WTC11 (cell line): ENCODE data around the gene KIDINS220. TPM values are rescaled to one million over a fixed set of nuclear protein-coding genes. Genes with fewer than 3 reads are reported as not detected.

Experiments
- ATAC-seq: fragments of 200-7000 bp; cut with Tn5 transposase; 2 replicates; pipeline ENCODE4 v1.10.0; 2021; ENCODE audit warnings: mild to moderate bottlenecking, moderate library complexity
- CTCF ChIA-PET: fragments of 300-600 bp; sonication (Branson Sonifier 250); formaldehyde crosslinking; loops from one replicate; lab custom pipeline; 2021; ENCODE audit warnings: antibody characterized with exemption; lab: Charles Lee
- POLR2A ChIA-PET: fragments of 350-600 bp; sonication (Branson Sonifier 250); formaldehyde crosslinking; loops from one replicate; lab custom pipeline; 2021; ENCODE audit warnings: antibody characterized with exemption; lab: Charles Lee
- DNase-seq: peaks from one replicate; pipeline ENCODE4 v3.0.0; 2021; ENCODE audit warnings: low spot score
- H3K27ac Mint-ChIP-seq: 2 replicates; pipeline ENCODE4 v1.8.0; 2021; ENCODE audit warnings: mixed read lengths
- H3K27me3 Mint-ChIP-seq: 2 replicates; pipeline ENCODE4 v1.8.0; 2021; ENCODE audit warnings: low read depth, mild to moderate bottlenecking, moderate library complexity, mixed read lengths
- H3K36me3 Mint-ChIP-seq: 2 replicates; pipeline ENCODE4 v1.8.0; 2021; ENCODE audit warnings: mixed read lengths
- H3K4me1 Mint-ChIP-seq: 2 replicates; pipeline ENCODE4 v1.8.0; 2022; ENCODE audit warnings: mixed read lengths
- H3K4me3 Mint-ChIP-seq: 2 replicates; pipeline ENCODE4 v1.8.0; 2021; ENCODE audit warnings: mild to moderate bottlenecking, moderate library complexity, mixed read lengths
- H3K9me3 Mint-ChIP-seq: 2 replicates; pipeline ENCODE4 v1.8.0; 2021; ENCODE audit warnings: mixed read lengths
- ATF1 ChIP-seq: sonication (generic); formaldehyde crosslinking; IDR thresholded peaks from 2 replicates; pipeline ENCODE4 v1.8.1; 2023; ENCODE audit warnings: mild to moderate bottlenecking, moderate library complexity, missing genetic modification reagents
- ATF2 ChIP-seq: sonication (generic); formaldehyde crosslinking; IDR thresholded peaks from 2 replicates; pipeline ENCODE4 v1.8.1; 2022; ENCODE audit warnings: low read depth, missing genetic modification reagents, borderline replicate concordance
- E2F1 ChIP-seq: sonication (generic); formaldehyde crosslinking; IDR thresholded peaks from 2 replicates; pipeline ENCODE4 v1.8.0; 2022; ENCODE audit warnings: mild to moderate bottlenecking, missing genetic modification reagents
- FOXK1 ChIP-seq: sonication (generic); formaldehyde crosslinking; IDR thresholded peaks from 2 replicates; pipeline ENCODE4 v1.8.0; 2022; ENCODE audit warnings: mild to moderate bottlenecking, moderate library complexity, missing genetic modification reagents
- GRHL2 ChIP-seq: fragments of 250-450 bp; sonication (Bioruptor Pico); IDR thresholded peaks from 2 replicates; pipeline ENCODE4 v1.8.0; 2022; ENCODE audit warnings: mild to moderate bottlenecking, moderate library complexity; ENCODE audit not compliant: insufficient replicate concordance, severe bottlenecking
- GTF2I ChIP-seq: fragments of 250-450 bp; sonication (Bioruptor Pico); conservative IDR thresholded peaks from 2 replicates; pipeline ENCODE4 v1.4.0; 2021; ENCODE audit warnings: mild to moderate bottlenecking
- HMGXB4 ChIP-seq: sonication (generic); formaldehyde crosslinking; IDR thresholded peaks from 2 replicates; pipeline ENCODE4 v1.8.1; 2023; ENCODE audit warnings: mild to moderate bottlenecking, moderate library complexity, missing genetic modification reagents
- JUN ChIP-seq: sonication (generic); formaldehyde crosslinking; IDR thresholded peaks from 2 replicates; pipeline ENCODE4 v1.8.0; 2023; ENCODE audit warnings: mild to moderate bottlenecking, missing genetic modification reagents
- KAT7 ChIP-seq: sonication (generic); formaldehyde crosslinking; IDR thresholded peaks from 2 replicates; pipeline ENCODE4 v1.8.1; 2023; ENCODE audit warnings: missing genetic modification reagents, mild to moderate bottlenecking, borderline replicate concordance
- MLX ChIP-seq: sonication (generic); formaldehyde crosslinking; IDR thresholded peaks from 2 replicates; pipeline ENCODE4 v1.8.1; 2023; ENCODE audit warnings: mild to moderate bottlenecking, missing genetic modification reagents, moderate library complexity
- MXD4 ChIP-seq: fragments of 250-450 bp; sonication (Bioruptor Pico); IDR thresholded peaks from 2 replicates; pipeline ENCODE4 v1.8.0; 2021; ENCODE audit warnings: mild to moderate bottlenecking, moderate library complexity, borderline replicate concordance
- MYBL2 ChIP-seq: sonication (generic); formaldehyde crosslinking; IDR thresholded peaks from 2 replicates; pipeline ENCODE4 v1.8.1; 2023; ENCODE audit warnings: mild to moderate bottlenecking, moderate library complexity, missing genetic modification reagents
- NFYB ChIP-seq: sonication (generic); formaldehyde crosslinking; conservative IDR thresholded peaks from 2 replicates; pipeline ENCODE4 v1.8.0; 2022; ENCODE audit warnings: low read depth, missing genetic modification reagents
- NR2C2 ChIP-seq: sonication (generic); formaldehyde crosslinking; IDR thresholded peaks from 2 replicates; pipeline ENCODE4 v1.8.0; 2022; ENCODE audit warnings: mild to moderate bottlenecking, missing genetic modification reagents
- NR3C1 ChIP-seq: sonication (generic); formaldehyde crosslinking; conservative IDR thresholded peaks from 2 replicates; pipeline ENCODE4 v1.8.1; 2023; ENCODE audit warnings: low read depth, mild to moderate bottlenecking, missing genetic modification reagents
- PRDM15 ChIP-seq: sonication (generic); formaldehyde crosslinking; IDR thresholded peaks from 2 replicates; pipeline ENCODE4 v1.8.0; 2022; ENCODE audit warnings: missing genetic modification reagents
- PREB ChIP-seq: sonication (generic); formaldehyde crosslinking; IDR thresholded peaks from 2 replicates; pipeline ENCODE4 v1.8.1; 2022; ENCODE audit warnings: mild to moderate bottlenecking, missing genetic modification reagents, moderate library complexity, borderline replicate concordance
- PRRX2 ChIP-seq: fragments of 250-450 bp; sonication (Bioruptor Pico); IDR thresholded peaks from 2 replicates; pipeline ENCODE4 v1.8.0; 2021; ENCODE audit warnings: mild to moderate bottlenecking
- SMAD4 ChIP-seq: sonication (generic); formaldehyde crosslinking; IDR thresholded peaks from 2 replicates; pipeline ENCODE4 v1.8.0; 2022; ENCODE audit warnings: mild to moderate bottlenecking, missing genetic modification reagents
- TEAD1 ChIP-seq: sonication (generic); formaldehyde crosslinking; IDR thresholded peaks from 2 replicates; pipeline ENCODE4 v1.8.0; 2022; ENCODE audit warnings: mild to moderate bottlenecking, missing genetic modification reagents
- ZMAT4 ChIP-seq: fragments of 250-450 bp; sonication (Bioruptor Pico); IDR thresholded peaks from 2 replicates; pipeline ENCODE4 v1.9.0; 2021; ENCODE audit warnings: mild to moderate bottlenecking
- ZNF512 ChIP-seq: sonication (generic); formaldehyde crosslinking; IDR thresholded peaks from 2 replicates; pipeline ENCODE4 v1.8.1; 2022; ENCODE audit warnings: missing genetic modification reagents, borderline replicate concordance
- ZNF671 ChIP-seq: fragments of 250-450 bp; sonication (Bioruptor Pico); IDR thresholded peaks from 2 replicates; pipeline ENCODE4 v1.8.0; 2021; ENCODE audit warnings: mild to moderate bottlenecking
- total RNA-seq: library from RNA; stranded (reverse); gene quantifications from 3 replicates; pipeline ENCODE4 v1.2.3, GENCODE V29; 2021

KIDINS220 gene
- total RNA-seq, 1 experiment from 2014 or later: 23.9 TPM

- no peak for TF ChIP-seq ZNF512 (CRISPR knock-in tag)
- TF ChIP-seq ZMAT4 (CRISPR knock-in tag): no peak
These were observed 24.4 kb upstream of the KIDINS220 start (continued) for GRCh38 chr2:8861797-8862196.

- no peaks in the 10 kb centered on the region for H3K36me3 Mint-ChIP-seq
- ChIA-PET CTCF (no interaction called here), POLR2A (no interaction called here)
- TF ChIP-seq NFYB (CRISPR knock-in tag): no peak
- TF ChIP-seq PRRX2 (CRISPR knock-in tag): no peak
- no peak for TF ChIP-seq MLX (CRISPR knock-in tag)
- no peak for TF ChIP-seq ATF2 (CRISPR knock-in tag)
- no peak for TF ChIP-seq NR2C2 (CRISPR knock-in tag)
- TF ChIP-seq ATF1 (CRISPR knock-in tag): no peak
- no peak for TF ChIP-seq FOXK1 (CRISPR knock-in tag)
- TF ChIP-seq MYBL2 (CRISPR knock-in tag): no peak
- TF ChIP-seq GTF2I (CRISPR knock-in tag): no peak
- TF ChIP-seq JUN: no peak
- TF ChIP-seq KAT7 (CRISPR knock-in tag): no peak
- TF ChIP-seq PRDM15: no peak
- no peak for TF ChIP-seq ZNF671 (CRISPR knock-in tag)
- no peak for TF ChIP-seq MXD4
- ATAC-seq (no peak), DNase-seq (no peak)
- H3K4me1 Mint-ChIP-seq: peaks cover 4% of the 10 kb centered on the region; the same call in 1 of the 2 replicates
- no peak overlapping the region for H3K4me3 Mint-ChIP-seq
- H3K27me3 Mint-ChIP-seq: no peaks in the 10 kb centered on the region
- no peak overlapping the region for H3K27ac Mint-ChIP-seq
- no peaks in the 10 kb centered on the region for H3K9me3 Mint-ChIP-seq
These were observed 22.8 kb upstream of the KIDINS220 start for GRCh38 chr2:8860239-8860638.

- H3K27me3 Mint-ChIP-seq: no peaks in the 10 kb centered on the region
- ChIA-PET POLR2A (no interaction called here), CTCF (interaction anchor here (0.6 to 0.7 kb wide), 2 partner anchors 62 to 281 kb away, joined by 3 read pairs; no protein-coding TSS in a partner anchor)
- H3K27ac Mint-ChIP-seq: no peak overlapping the region
- H3K4me3 Mint-ChIP-seq: no peak overlapping the region
- ATAC-seq: no peak
- no peak for DNase-seq
- H3K9me3 Mint-ChIP-seq: no peaks in the 10 kb centered on the region
- H3K4me1 Mint-ChIP-seq: peaks cover 10% of the 10 kb centered on the region
- H3K36me3 Mint-ChIP-seq: no peaks in the 10 kb centered on the region
- TF ChIP-seq KAT7 (CRISPR knock-in tag): no peak
- TF ChIP-seq NR3C1: no peak
- no peak for TF ChIP-seq NR2C2 (CRISPR knock-in tag)
- no peak for TF ChIP-seq GRHL2 (CRISPR knock-in tag)
- no peak for TF ChIP-seq E2F1 (CRISPR knock-in tag)
- no peak for TF ChIP-seq HMGXB4 (CRISPR knock-in tag)
- no peak for TF ChIP-seq TEAD1 (CRISPR knock-in tag)
- no peak for TF ChIP-seq SMAD4 (CRISPR knock-in tag)
- TF ChIP-seq PREB: no peak
These were observed 21.5 kb upstream of the KIDINS220 start for GRCh38 chr2:8858910-8859309.
